LNCAP (cell line): ENCODE results near the gene GSTM5.

ENCODE experiments used
- CTCF ChIP-seq: fragments of 450-650 bp; IDR thresholded peaks from 2 replicates; pipeline ENCODE4 v1.5.1; 2017; ENCODE audit warnings: mild to moderate bottlenecking

The GSTM5 gene

GRCh38 chr1:109730666-109731065, 18.6 kb downstream of the GSTM5 start:
- no peak for TF ChIP-seq CTCF

GRCh38 chr1:109732390-109732881, 20.4 kb downstream of the GSTM5 start:
- no peak for TF ChIP-seq CTCF

GRCh38 chr1:109733236-109733870, 21.3 kb downstream of the GSTM5 start:
- TF ChIP-seq CTCF = no peak

GRCh38 chr1:109739738-109740614, 27.9 kb downstream of the GSTM5 start:
- no peak for TF ChIP-seq CTCF

- TF ChIP-seq CTCF = no peak
Observed at GRCh38 chr1:109740615-109741373, 28.7 kb downstream of the GSTM5 start, which contains the start of gene GSTM3. GSTM3 (minus strand) TSS chr1:109741038; CDS start chr1:109740287, 751 bp downstream.

GRCh38 chr1:109749221-109749620, 37.2 kb downstream of the GSTM5 start:
- TF ChIP-seq CTCF = no peak

GRCh38 chr1:109750241-109750882, 38.3 kb downstream of the GSTM5 start:
- no peak for TF ChIP-seq CTCF
